GM20431 (cell line): ENCODE results near the gene DCLRE1A.

Source experiments
- in situ Hi-C: fragments of 300-500 bp; cut with MseI, MboI; formaldehyde crosslinking; loops from one replicate; pipeline ENCODE4 v1.15.0; 2020; ENCODE audit warnings: low sequenced_read_pairs; ENCODE audit not compliant: unreplicated experiment

The DCLRE1A gene

DNA sequence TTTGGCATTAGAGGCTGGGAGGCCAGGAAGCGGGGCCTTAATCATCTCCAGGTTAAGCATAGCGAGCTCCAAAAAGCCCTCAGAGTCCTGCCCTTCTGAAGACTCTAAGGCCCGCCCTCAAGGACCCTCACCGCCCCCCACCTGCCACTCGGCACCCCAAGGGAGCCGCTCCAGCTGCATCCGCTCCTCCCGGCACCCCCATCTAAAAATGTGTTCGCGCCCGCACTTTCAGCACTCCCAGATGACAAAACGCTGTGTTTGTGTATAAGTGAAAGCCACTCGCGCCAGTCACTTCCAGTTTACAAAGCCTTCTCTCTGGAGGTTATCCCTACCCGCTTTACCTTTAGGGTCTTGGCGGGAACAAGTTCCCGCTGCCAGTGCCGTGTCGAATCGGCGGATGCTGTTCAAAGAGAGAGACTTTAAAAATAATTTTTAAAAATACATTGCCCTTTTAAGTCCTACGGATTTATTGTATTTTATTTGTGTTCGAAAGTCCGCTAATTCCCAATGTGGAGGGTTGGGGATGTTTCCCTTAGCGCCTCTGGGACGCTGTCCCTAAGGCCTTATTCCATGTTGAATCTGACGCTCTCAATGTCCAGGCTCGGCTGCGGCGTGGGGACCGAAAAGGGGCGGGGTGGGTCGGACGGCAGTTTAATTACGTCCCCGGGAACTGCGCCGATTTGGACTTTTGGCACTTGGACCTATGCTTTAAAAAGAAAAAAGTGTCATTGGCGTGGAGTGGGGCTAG lies at the start of gene DCLRE1A, which contains the start of gene NHLRC2:
TSS of gene DCLRE1A (minus strand) at position 70 of the 748 bp plus-strand sequence. CDS start 900 bp downstream, outside the sequence.
TSS of gene NHLRC2 (plus strand) at position 649 of the 748 bp plus-strand sequence. CDS start 212 bp downstream, outside the sequence.
- in situ Hi-C loops = no loop called here

DNA sequence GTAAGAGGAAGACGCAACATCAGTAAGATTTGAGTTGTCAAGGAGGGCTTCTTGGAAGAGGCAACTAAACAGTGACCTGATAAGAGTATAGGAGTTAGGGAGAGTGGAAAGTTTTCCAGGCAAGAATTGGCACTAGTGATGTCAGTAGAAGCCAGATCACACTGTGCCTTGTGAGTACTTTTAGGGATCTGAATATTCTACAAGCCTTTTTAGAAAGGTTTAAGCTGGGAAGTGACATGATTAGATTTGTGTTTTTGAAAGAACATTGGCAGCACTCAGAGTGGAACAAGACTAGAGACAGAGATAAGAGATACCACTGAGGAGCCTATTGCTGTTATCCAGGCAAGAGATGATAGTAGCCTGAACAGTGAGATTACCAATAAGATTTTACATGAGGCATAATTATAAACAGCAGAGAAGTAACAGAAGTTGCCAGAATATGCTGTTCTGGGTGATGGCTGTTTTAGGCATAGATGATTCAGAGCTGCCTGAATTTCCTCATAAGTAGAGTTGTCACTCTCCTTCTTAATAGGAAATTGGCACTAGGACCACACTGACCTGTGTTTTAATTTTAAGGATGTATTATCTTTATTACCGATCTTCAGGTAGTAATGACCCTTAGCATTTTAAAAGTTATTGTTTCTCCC lies 46.2 kb upstream of the DCLRE1A start:
- in situ Hi-C loops = no loop called here

DNA sequence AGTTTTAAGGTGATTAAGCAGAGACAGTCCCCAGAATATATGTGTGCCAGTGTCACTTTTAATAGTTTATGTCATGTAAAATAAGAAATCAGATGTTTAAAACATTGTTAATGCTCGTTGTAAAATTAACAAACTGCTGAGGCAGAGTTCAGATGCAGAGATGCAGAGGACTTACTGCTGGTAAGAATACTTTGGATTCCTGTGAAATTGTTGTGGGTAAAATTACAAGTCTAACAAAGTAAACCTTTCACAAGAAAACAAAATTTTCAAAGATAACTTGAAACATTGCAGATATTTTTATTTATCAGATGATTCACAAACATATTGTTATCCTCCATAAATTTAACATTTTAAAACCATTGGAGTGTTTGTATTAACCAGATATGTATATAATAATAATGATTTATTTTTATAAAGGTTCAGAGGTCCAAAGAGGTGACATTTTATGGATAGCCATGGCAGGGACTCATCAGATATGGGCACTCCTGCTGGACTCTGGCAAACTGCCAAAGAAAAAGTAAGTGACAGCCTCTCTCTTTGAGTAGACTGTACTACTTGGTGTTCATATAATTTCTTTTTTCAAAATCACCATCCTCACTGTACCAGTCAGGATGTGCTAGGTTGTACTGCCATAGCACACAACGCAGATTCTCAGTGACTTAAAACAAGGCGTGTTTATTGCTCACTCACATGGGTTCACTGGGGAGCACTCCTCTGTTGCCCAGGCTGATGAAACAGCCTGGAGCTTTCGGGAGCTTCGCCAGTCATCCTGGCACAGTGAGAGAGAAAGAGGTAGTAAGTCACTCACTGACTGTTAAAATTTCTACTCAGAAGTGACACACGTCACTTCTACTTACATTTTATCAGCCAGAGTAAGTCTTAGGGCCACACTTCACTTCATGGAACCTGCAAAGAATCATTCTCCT lies 44.1 kb upstream of the DCLRE1A start:
- in situ Hi-C loops = no loop called here

DNA sequence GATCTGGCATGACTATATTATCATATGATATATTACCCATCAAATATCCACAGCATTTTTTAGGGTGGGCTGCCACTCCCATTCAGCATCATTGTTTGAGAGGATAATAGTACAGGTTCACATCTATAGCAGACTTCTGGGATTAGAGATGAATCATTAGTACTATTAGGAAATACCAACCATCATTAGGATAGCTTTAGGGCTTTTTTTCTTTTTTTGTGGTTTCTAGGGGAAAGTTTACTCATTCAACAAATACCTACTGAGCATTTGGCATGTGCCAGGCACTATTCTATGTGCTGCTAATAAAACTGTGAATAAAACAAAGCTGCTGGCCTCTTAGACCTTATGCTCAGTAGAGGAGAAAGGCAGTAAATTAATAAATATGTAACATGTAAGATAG lies 41.1 kb upstream of the DCLRE1A start:
- in situ Hi-C loops = no loop called here

DNA sequence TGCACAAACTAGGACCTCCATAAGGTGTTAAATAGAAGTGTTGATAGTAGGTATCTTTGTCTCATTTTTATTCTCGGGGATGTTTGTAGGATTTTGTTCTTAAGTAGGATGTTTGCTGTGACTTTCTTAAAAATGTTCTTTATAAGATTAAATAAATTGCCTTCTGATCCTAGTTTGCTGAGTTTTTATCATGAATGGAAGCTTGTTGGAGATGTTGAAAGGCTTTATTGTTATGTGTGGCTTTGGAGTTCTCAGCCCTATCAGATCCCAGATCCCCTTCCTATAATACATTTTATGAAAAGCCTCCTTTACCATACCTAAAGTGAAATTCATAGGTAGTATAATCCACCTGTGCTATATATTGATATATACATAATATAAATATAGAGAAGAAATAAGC lies 40.7 kb upstream of the DCLRE1A start:
- in situ Hi-C loops = no loop called here

DNA sequence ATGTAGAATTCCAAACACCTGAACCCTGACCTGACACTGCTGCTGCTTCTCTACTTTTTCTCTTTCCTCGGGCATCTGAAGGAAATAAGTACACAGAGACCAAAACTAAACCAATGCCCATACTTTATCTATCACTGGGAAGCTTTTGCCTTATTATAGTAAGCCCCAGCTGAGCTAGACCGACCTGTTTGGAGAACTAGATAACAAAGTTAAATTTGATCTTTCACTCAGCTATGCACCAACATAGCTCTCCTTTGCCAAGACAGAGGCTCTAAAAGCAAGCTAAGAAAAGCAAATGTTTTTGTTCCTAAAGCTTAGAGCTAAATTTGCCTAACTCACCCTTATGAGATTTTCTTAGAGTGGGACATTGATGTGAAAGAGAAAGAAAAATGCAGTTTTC lies 39.7 kb upstream of the DCLRE1A start:
- in situ Hi-C loops = no loop called here

DNA sequence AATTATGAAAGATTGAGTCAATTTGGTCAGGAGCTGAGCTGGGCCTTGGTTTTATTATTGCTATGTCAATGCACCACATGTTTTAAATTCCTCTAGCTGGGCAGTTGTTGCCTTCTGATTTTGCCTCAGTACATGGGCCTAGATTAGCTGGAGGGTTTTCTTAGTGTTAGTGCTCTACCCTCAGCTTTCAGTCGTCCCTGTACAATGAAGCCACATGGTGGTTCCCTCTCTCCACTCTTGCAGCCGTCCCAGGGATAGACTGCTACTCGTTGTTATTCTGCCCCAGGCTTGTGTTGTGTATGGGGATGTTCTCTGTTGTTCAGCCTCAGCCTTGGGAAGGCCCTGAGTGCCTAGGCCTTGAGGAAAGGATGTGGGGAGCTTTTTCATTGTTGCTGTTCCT lies 37.6 kb upstream of the DCLRE1A start:
- in situ Hi-C loops = no loop called here

DNA sequence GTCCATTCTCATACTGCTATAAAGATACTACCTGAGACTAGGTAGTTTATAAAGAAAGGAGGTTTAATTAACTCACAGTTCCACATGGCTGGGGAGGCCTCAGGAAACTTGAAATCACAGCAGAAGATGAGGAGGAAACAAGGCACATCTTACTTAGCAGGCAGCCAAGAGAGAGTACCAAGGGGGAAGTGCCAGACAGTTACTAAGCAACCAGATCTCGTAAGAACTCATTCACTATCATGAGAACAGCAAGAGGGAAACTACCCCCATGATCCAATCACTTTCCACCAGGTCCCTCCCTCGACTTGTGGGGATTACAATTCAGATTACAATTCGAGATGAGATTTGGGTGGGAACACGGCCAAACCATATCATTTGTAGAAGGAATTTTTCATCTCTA lies 36.9 kb upstream of the DCLRE1A start:
- in situ Hi-C loops = no loop called here

DNA sequence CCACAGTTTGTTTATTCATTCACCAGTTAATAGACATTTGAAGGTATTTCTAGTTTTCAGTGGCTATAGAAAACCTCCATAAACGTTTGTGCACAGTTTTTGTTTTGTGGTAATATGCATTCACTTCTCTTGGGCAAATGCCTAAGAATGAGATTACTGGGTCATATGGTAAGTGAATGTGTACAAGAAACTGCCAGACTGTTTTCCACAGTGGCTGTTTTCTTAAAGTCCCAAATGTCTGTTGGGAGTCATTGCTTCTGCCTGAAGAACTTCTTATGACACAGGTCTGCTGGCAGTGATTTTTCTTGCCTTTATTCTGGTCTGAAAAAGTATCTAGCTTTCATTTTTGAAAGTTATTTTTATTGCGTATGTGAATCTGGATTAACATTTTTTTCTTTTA lies 36.0 kb upstream of the DCLRE1A start:
- in situ Hi-C loops = no loop called here

DNA sequence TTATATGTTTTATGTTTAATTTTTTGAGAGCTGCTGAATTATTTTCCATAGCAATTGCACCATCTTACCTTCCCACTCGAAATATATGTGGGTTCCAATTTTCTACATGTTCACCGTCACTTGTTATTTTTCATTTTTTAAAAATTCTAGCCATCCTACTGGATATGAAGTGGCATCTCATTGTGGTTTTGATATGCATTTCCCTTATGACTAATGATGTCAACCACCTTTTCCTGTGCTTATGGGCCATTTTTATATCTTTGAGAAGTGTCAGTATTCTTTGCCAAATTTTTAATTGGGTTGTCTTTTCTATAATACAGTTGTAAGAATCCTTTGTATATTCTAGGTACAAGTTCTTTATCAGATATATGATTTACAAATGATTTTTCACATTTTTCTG lies 28.4 kb upstream of the DCLRE1A start:
- in situ Hi-C loops = no loop called here

DNA sequence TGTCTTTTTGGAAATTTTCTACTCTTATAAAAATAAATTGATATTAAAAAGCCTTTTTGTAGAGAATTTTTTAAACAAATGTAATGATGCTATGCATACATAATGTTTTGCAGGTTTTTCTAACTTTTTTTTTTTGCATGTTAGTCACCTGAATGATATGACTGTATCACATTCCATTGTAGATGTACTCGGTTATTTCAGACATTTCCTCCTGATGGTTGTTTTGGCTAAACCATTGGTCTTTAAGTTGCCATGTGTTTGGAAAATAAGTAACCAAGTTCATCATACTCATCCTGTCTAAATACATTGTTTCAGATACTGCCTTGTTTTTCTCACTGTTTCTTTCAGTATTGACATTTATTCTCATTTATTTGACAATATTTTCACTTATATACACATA lies 26.4 kb upstream of the DCLRE1A start:
- in situ Hi-C loops = no loop called here

DNA sequence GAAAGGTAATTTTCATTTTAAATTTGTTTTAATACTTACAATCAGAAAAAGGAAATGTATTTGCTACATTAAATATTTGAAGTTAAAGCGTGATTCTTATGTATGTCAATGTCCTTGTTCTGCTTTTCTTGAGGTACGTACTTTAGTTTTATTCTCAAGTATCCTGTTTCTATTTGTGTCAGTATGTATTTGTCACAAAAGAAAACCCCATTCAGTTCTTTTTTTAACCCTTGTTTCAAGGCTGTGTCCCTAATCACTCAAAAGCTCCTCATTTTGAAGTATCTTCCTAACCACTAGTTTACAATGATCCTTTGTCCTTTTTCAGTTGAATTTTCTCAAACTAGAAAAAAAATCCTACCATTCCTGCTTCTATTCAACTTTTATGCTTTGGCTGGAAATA lies 25.8 kb upstream of the DCLRE1A start:
- in situ Hi-C loops = no loop called here

DNA sequence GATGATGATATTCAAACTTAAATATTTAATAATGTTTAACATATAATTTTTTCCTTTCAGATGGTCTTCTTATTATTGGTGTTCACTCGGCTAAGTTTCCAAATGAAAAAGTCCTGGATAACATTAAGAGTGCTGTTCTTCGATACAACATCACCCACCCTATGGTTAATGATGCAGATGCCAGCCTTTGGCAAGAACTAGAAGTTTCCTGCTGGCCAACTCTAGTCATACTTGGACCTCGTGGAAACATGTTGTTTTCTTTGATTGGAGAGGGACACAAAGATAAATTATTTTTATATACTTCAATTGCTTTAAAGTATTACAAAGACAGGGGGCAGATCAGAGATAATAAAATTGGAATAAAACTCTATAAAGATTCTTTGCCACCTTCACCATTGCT lies 22.6 kb upstream of the DCLRE1A start:
- in situ Hi-C loops = no loop called here

DNA sequence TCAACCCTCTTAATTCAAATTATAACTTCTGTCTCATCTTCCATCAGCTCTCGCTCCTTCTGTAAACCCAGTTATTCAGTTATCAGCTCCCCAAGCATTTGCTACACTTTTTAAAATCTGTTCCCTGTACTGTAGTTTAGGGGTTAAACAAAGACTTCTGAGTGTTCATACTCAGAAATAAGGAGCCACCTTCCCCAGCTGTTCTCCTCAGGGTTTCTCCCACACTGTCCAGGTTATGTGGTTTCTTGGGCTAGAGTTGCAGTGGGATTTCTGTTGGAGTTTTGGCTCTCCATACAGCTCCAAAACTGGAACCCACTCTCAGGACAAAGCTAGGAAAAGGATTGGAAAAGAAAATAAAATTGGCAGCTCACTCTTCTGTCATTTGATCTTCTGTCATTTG lies 21.3 kb upstream of the DCLRE1A start:
- in situ Hi-C loops = no loop called here

DNA sequence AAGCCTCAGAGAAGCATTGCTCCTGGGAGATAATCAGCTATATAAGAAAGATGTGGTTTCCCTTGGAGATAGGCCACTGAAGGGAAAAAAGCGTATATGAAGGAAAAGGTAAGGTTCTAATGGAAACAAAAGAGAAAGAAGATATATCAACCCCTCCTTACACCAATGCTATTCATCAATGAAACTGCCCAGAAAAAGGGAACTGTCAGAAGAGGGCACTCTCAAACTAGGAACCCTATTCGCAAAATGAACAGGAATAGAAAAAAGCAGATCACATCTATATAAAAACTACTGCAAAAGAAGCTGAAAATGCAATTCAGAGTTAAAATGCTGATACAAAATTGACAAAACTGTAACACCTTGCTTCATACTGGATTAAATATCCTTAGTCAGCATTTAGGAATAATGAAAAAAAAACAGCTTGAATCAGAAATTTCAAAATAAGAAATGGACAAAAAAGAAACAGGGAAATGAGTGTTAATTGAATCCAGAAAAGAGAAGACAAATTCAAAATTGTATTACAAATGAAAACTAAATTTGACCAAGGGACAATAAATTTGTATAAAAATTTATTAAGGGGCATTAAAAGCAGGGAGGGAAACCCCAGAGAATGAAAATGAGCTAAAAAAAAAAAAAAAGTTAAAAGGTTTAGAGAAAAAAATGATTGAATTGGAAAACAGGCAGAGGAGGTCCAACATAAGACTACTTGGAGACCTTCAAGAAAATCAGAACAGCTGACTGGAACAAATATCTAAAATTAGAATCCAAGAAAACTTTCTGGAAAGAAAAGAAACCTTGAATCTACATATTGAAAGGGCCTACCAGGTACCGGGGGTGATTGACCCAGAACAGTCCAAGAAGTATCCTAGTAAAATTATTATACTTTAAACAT lies 18.5 kb upstream of the DCLRE1A start:
- in situ Hi-C loops = no loop called here

DNA sequence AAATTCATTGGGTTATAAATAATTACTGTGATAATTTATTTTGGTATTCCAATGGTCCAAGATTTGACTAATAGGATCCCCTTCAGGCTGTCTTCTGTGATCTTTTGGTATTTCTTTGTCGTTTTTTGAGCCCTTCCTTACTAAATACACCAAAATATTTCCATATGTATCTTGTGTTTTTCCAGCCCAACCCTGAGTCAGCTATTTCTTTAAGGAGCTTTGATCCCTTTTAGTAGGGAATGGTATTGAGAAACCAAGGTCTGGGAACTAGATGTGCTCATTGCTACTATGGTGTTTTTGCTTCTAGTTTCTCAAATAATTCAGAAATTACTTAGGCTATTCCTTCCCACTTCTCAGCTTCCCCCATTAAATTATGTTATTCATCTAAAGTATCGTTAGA lies 15.9 kb upstream of the DCLRE1A start:
- in situ Hi-C loops = no loop called here

DNA sequence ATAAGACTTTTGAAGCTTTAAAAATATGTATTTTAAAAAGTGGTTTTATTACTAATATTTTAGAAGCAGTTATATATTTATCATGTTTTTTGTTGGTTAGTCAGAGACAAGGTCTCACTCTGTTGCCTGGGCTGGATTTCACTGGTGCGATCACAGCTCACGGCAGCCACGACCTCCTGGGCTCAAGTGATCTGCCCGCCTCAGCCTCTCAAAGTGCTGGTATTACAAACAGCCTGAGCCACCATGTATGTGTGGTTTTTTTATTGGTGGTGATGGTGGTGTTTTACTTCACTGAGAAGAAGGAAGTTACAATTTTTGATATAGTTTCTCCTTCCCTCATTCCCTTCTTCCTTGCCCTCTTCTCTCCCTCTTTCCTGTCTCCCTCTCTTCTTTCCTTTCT lies 14.0 kb upstream of the DCLRE1A start:
- in situ Hi-C loops = no loop called here

DNA sequence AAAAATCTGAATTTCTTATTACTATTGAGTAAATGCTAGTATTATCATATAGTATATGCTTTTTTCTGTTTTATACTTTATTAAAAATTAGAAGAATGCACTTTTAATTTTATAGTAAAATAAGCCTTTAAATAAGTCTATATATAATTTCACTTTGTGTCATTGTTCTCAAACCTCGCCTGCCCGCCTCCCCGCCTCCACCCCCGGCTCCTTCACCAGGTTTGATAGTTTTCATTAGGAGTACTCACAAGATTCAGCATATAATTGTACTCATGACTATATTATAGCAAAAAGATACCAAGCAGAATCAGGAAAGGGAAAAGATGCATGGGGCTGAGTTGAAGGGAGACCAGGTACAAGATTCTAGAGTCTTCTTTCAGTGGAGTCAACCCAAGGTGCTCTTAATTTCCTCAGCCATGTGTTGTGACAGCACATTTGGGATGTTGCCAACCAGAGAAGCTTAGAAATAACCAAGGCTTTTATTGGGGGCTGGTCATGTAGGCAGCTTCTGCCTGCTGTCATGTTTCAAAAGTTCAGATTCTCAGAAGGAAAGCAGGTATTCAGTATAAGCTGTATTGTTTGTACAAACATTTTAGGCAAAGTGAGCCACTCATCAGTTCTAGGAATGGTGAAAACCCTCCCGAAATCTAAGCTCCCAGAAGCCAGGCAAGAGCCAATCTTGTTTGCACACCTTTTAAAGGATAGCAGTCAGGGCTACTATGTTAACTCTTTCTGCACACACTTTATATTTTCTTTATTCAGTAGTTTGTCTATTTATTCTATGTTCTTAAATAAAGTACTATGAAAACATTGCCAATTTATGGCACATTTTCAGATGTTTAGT lies 12.9 kb upstream of the DCLRE1A start:
- in situ Hi-C loops = no loop called here

DNA sequence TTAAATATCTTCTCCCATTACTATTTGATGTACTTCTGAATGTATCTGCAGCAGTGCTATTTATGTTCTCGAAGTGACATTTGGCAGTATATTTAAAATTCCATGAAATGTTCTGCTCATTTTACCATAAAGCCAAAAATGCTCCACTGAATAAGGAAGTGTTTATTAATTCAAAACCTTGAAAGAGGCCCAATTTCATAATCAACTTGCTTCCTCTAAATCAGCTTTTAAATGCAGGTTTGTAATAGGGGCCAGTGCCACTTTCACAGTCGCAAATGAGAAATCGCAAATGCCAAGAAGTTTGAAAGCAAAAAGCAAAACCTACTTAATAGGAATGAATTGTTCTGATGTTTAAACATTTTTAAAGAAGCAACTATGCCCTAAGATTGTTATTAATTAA lies 12.0 kb upstream of the DCLRE1A start:
- in situ Hi-C loops = no loop called here
